Stimulated activated CD4-positive, alpha-beta T cell treated with anti-CD3 and anti-CD28 coated beads, Interleukin-2, amount 100 ng/mL, for 4 hours (primary cell): ENCODE data around the gene SMG6.
A peak's percentile ranks its signal among the peaks of the same experiment; 100 is the strongest.
"Not testable (repeated sequence)": the region's sequence is repeated elsewhere in the genome, so short reads cannot be mapped to it uniquely, and the experiment has no call there.

Source experiments
- DNase-seq: peaks from one replicate; pipeline ENCODE4 v3.0.0-alpha.2; 2020; ENCODE audit warnings: low read depth

SMG6 gene

DNA sequence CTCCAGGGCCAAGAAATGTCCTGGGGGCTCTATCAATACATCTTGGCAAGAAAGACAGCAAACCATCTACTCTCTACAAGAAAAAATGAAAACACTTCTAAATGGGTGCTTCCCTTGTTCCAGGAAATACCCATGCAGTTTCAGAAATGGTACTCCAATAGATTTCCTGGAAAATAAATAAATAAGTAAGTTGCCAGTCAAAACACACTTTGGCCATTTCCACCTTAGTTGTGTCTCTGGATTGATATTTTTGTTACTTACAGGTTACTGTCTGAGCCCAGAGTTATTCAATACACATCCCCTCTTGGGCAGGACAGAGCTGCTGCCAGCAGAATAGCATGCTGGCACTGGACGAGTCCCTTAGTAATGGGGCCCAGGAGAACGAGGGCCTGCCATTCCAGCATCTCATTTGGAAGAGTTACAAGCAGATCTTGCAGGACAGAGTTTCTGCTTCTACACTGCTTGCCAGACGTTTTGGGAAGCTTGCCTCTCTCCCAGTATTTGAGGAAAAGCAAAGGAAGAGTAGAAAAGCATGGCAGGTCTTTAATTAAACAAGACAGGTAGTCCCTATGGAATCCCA, 100.5 kb downstream of the SMG6 start:
- no peak for DNase-seq

DNA sequence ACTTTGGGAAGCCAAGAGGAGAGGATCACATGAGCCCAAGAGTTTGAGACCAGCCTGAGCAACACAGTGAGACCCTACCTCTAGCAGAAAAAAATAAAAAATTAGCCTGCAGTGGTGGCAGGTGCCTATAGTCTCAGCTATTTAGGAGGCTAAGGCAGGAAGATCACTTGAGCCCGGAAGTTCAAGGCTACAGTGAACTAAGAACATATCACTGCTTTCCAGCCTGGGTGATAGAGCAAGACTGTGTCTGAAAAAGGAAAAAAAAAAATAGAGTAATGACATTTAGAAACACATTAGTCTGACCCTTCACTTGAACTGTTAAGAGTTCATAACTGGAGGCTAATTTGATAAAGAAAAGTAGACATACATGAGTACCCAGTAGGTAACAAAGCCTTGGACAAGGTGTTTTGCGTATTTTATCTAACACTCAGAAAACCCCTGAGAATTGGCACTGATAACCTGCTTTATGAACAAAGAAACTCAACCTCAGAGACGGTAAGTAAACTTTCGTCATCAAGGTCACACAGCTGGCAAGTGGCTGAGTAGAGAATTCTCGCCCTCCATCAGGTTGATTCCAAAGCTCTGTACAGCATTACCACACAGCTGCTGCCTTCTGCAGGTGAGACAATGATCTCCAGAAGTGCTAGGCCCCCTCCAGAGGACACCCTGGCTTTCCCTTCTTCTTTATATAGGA, 101.1 kb downstream of the SMG6 start:
- no peak for DNase-seq

DNA sequence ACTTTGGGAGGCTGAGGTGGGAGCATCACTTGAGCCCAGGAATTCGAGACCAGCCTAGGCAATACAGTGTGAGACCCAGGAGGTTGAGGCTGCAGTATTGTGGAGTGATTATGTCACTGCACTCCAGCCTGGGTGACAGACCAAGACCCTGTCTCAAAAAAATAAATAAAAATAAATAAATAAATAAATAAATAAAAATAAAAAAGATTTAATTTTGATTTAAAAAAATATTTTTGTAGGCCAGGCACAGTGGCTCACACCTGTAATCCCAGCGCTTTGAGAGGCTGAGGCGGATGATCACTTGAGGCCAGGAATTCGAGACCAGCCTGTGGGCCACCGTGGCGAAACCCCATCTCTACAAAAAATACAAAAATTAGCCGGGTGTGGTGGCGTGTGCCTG, 104.2 kb downstream of the SMG6 start:
- DNase-seq, result not testable (repeated sequence)

DNA sequence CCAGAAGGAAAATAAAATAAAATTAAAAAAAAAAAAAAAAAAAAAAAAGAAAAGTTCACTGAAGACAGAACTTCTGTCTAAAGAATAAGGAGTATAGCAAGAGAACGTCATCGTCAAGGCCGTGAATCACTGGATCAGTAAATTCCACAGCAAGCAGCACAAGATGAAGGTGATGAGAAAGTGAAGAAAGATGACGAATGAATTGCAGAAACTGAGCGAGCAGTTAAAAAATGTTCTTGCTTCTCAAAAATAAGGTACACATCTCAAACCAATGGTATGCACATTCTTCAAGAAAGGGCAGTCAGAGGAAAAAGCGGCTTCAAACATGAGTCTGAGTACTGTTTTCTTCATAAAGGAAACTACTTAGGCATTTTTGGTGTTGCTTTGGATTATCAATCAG, 104.7 kb downstream of the SMG6 start:
- DNase-seq, result no peak

DNA sequence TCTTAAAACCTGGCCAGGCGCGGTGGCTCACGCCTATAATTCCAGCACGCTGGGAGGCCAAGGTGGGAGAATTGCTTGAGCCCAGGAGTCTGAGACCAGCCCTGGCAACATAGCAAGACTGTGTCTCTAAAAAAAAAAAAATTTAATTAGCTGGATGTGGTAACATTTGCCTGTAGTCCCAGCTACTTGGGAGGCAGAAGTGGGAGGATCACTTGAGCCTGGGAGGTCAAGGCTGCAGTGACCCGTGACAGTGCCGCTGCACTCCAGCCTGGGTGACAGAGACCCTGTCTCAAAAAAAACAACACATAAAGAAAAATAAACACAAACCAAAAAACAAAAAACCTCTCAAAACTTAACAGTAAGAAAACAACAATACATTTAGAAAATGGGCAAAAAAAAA, 106.3 kb downstream of the SMG6 start:
- DNase-seq, result no peak

DNA sequence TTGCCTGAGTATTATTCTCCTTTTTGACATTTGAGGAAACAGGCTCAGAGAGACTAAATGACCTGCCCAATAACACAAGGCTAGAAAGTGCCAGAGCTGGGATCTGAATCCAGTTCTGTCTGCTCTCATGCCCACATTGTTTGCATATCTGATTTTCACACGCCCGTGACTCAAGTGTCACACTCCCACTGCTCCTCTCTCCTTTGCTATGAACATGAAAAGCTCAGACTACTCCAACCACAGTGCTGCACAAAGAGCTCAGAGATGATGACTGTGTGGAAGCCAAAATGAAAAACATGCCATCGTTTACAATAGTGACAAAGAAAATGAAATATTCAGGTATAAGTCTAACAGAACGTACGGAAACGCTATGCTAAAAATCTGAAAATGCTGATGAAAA, 107.9 kb downstream of the SMG6 start:
- DNase-seq, result peak; percentile 16

DNA sequence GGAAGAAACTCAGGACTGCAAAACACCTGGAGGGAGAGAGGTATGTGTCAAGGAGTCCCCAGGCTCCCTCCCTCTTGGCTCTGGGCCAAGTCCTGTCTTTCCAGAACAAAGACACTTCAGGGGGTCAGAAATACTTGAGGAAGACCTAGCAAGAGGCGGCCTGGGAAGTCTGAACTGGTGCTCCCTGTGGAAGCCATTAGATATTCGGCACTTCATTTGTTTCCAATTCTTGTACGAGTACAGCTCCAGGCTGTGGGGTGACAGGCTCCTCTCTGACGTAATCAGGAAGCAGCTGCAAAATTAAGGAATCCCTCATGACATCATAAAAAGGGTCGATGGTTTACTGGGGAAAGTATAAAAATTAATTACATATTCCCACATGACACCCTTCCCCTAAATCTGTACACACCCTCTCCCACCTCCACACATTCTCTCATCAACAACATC, 108.7 kb downstream of the SMG6 start:
- DNase-seq, result no peak

DNA sequence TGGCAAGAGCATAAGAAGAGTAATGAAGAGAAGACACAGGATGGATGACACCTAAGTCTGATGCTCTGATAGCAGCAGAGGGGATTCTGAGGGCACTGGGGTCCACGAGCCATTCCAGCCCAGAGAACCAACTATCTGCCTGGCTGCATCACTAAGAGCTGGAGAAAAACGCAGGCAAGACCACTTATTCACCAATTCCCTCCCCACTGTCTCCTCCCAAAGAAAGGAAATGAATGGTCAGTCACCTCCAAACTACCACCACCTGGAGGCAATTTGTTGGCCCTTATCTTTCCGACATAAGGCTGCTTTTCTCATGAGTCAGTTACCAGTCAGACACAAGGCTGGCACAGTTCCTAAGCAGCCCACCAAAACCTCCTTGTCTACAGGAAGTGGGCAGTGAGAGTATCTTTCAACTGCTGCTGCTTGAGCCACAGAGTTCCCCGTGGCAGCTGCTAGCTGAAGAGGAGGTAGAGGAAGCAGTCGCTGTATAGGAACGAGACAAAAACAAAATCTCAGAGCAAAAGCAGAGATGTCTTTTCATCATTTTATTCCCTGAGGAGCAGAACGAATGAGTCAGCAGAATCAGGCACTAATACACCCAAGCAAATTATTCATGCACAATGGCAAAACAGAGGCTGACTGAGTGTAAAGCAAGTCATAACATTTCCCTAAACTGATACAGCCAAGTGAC, 111.1 kb downstream of the SMG6 start:
- DNase-seq, result peak; percentile 32

DNA sequence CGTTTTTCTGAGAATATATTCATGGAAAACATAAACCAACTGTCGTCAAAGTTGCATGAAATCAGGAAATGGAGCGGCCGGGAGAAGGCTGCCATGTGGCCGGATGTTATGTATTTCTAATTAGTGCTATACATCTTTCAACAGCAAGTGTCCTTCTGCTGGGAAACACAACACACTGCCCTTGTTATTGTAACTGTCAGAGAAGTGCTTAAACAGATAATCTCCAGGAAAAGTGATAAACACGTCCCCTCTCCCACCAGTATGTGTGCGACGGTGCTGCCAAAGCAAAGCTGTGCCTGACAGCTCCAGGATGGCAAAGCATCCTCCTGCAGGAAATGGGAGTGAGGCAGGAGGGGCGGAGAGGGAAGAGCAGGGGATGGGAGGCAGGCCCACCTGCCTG, 111.8 kb downstream of the SMG6 start:
- no peak for DNase-seq

DNA sequence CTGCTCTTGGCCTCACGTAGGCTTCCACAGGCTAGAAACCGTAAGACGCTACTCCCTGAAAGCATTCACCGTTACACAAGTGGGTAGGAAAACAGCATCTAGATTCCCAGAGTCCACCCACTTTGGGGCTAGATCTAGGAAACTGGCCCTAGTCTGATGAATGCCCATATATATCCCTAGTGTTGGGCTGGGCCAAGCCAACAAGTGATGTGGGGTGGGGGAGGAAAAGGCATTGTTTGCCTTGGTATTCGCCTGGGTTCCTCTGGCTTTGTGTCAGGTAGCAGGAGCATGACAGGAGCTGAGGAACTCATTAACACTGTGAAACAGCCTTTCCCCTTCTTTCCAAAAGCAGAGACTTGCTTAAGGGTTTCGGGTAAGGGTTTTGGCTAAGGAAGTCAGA, 112.4 kb downstream of the SMG6 start:
- DNase-seq, result no peak

DNA sequence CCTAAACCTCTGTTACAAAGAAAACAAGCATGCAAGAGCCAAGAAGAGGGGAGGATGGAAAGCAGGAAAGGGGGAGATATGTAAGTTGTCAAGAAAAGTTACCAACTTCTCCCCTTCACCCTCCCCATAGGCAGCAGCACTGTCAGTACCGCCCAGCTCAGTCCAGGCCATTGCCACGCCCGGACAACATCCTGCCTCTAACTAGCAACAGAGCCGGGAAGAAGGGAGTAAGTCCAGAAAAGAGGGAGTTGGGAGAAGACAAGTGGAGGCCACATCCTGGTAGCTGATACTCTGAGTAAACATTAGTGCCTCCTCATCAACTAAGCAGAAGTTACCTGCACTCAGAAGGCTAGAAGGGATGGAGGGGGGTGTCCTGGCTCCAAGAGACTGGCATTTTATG, 113.6 kb downstream of the SMG6 start:
- no peak for DNase-seq

DNA sequence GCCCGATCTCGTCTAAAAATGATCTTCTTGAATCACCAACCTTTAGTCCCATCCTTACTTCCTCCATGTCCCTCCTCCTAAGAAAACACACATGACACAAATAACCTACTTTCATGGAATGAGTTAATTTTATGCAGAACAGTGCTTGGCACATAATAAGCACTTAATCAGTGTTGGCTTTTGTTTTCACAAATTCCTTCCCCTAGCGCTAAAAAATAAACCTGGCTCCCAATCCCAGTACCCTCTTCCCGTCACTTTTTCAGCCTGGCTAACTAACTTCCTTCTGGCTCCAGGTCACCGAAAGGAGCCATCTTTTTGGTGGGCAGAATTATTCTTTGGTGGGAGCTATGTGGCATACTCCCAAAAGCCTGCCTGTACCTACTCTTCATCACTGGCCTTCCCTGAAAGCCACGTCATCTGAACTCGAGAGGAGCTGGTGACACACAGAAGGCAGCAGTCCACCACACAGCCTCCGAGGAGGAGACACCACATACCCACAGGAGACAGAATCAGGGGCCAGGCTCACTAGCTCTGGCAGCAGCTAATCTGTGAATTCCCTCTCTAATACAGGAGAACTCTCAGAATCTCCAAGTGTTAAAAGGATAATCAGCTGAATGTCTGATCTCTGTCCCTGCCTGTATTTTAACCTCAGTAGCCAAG, 114.5 kb downstream of the SMG6 start:
- no peak for DNase-seq

DNA sequence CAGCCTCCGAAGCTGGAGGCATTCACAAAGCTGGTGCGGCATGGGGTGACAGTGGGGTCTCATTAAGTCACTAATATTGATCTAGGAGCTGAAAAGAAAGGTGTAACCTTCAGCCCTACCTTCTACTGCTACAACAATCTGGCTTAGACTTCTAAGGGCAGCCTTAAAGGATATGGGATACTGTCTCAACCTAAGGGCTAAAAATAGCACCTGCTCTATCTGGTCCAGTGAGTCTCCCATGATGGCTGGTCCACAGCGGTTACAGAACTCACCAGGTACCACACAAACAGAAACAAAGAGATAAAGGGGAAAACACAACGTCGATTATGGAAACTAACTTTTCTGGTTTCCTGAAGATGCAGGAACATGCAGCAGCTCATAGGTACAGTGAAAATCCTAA, 115.8 kb downstream of the SMG6 start:
- no peak for DNase-seq

DNA sequence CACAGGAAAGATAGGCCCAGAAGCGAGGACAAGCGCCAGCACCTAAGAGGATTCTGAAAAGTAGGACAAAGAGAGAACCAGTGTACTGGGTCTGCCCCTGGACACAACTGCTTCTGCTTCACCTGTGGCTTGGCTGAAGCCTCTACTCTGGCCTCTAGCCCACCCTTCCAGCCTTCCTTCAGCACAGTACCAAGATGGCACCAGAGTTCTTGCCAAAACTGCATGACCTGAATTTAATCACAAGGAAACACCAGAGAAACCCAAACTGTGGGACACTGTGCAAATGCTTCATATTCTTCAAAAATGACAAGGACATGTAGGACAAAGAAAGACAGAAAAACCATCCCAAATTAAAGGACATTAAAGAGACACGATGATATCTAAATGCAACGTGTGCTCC, 116.6 kb downstream of the SMG6 start:
- DNase-seq, result no peak

DNA sequence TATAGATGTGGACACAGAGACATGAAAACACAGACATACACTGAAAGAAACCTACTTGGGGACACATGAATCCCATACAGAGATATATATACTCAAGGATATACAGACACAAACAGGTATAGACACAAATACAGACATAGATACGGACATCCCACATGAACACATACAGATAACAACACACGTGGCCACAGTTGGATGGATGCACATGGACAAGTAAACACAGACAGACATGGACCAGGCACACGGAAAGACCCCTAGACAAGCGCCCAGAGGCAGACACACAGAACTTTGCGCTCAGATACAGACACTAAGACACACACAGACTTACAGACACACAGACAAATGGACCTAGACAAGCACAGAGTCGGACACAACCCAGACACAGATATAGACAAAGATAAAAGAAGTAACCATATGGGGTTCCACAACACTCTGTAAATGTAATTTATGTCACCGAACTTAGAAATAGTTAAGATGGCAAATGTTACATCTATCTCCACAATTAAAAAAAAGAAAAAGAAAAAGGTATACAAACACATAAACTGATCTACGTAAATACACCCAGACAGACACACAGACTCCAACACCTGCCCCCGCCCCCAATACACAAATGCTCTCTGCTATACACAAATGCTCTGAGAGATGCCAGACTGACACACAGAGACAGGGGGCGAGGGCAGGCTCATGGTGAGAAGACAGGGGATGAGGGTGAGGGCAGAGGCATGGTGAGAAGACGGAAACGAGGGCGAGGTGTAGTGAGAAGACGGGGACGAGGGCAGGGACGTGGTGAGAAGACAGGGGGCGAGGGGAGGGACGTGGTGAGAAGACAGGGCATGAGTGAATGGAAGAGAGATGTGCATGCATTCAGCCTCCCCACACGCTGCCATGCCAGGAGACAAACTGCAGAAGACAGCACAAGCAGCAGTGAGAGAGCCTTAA, 118.3 kb downstream of the SMG6 start:
- no peak for DNase-seq

DNA sequence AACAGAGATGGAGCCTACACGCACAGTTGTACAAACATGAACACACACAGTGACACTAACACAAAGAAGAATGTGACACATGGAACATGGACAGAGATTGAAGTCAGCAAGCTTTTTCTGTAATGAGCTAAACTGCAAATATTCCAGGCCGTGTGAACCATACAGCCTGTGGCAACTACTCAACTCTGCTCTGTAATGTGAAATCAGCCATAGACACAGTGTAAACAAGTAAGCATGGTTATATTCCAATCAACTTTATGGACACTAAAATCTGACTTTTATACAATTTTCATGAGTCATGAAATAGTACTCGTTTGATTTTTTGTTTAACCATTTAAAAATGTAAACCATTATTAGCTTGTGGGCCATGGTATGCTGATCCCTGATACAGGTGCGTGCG, 120.2 kb downstream of the SMG6 start:
- no peak for DNase-seq

DNA sequence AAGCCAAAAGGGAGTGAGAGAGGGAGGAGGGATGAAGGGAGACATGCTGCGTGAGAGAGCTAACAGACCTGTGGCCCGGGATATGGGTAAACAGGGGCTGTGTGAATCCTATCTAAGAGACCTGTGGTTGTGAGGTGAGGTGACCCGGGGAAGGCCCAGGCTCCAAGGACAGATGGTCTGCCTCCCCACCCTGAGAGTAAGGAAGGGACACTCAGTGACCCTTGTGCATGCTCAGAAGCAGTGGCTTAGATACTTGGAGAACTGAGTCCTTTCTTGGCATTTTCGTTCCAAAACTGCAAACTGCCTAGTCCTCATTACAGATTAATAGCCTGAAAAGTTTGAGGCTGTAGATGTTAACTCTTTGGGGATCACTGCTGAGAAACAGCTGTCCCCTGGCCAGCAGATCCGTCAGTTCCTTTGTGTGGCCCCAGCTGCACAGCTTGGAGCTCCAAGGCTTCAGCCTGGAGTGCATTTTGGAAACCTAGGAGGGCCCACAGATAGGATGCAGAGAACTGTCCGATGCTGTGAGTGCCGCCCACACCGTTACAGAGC, 121.6 kb downstream of the SMG6 start:
- no peak for DNase-seq

DNA sequence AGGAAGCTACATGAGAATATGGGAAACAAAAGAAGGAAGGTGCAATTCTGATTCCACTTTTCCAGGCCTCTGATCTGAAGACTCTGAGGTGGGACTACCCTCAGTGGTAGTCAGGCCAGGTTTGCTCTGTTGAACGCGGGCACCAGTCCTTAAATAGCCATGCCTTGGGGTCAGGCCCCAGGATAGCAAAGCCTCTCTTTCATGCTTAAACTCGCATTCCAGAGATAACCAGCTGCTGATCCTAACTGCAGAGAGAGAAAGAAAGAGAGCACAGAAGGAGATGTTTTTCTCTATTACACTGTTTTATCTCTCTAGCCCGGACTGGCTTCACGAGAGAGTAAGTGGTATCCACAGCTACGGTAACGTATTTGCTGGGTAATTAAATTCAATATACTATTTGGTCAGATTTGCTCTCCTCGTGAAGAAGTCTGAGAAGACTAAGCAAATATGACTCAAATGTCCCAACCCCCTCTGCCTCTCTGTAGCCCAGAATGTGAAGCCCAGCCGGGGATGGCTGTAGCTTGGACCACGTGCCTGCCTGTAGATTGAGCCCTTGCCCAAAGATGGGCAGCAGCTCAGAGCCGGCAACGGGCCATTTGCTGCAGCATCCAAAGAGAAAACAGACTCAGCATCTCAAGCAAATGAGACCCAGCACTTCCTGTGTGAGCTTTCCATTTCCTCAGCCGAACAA, 122.2 kb downstream of the SMG6 start:
- DNase-seq, result no peak

DNA sequence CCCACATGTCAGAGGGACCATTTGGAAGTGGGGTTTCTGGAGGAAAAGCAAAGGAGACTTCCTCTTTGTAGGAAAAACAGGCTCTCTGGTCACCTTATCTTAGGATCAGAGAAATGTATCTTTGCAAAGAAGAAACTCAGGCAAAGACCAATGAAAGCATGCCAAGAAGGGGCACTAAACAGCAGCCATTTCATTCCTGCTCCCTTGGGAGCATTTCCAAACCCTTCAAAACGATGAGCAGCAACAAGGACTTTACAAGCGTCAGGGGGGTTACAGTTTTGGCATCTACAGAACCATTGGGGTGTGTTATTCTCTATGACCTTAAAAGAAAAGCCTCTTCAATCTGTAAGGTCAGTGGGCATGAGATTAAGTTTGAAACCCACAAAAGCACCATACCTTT, 122.8 kb downstream of the SMG6 start:
- DNase-seq, result no peak

DNA sequence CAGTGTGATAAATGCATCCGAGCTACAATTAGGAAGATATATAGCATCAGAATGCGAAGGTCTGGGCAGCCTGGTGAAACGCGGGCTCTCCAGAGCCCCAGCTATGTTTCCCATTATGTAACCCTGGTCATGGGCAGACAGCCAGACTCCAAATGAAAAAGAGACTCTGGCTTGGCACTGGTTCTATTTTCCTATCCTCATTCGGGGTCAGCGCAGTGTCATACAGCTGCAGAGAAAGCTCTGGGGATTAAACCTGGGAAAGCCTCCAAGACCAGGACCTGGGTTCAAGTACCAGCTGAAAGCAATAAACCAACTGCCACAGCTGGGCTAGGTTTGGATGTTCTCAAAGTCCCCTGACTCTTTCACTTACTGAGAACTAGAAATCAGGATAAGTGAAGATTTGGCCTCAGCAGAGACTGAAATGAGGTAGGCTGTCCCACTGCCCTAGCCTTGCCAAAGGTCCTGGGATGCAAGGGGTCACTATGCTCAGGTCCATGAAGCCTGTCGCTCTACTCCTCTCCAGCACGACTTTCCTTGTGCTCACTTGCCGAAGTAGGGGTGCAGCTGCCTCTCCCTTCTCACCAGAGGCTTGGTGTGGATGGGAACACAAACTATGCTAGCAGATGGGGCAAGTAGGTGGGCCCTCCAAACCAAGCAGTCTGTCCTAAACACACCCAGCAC, 123.8 kb downstream of the SMG6 start:
- no peak for DNase-seq
